Panc1 (cell line): Measurements from ENCODE around the gene HYAL3. TPM values are rescaled to one million over a fixed set of nuclear protein-coding genes. Genes with fewer than 3 reads are reported as not detected.

Source experiments
- ATAC-seq: fragments of 200-7000 bp; cut with Tn5 transposase; 2 replicates; pipeline ENCODE4 v1.9.1; 2020; ENCODE audit warnings: mild to moderate bottlenecking, moderate library complexity
- BruUV-seq: library from RNA; stranded (reverse); fragments of 400-500 nt; replicated peaks from 2 replicates; lab custom pipeline; 2021; lab: Mats Ljungman, UMichigan
- CTCF ChIA-PET: fragments of 300-600 bp; sonication (Branson Sonifier 250); formaldehyde crosslinking; loops from one replicate; lab custom pipeline; 2022; ENCODE audit warnings: antibody characterized with exemption; lab: Charles Lee
- POLR2A ChIA-PET: fragments of 300-600 bp; sonication (Branson Sonifier 250); formaldehyde crosslinking; loops from one replicate; lab custom pipeline; 2022; ENCODE audit warnings: antibody characterized with exemption; lab: Charles Lee
- DNase-seq: peaks from one replicate; pipeline ENCODE4 v3.0.0-alpha.2; 2010; ENCODE audit warnings: low read depth, low spot score
- H3K27ac ChIP-seq: 2 replicates; pipeline ENCODE4 v1.5.1; 2011; ENCODE audit warnings: mild to moderate bottlenecking, low read length, inconsistent platforms
- H3K27me3 ChIP-seq: fragments of 200-500 bp; sonication (Bioruptor generic); 2 replicates; pipeline ENCODE4 v1.6.0; 2014; ENCODE audit warnings: low read length, inconsistent platforms; ENCODE audit not compliant: control insufficient read depth, insufficient read depth
- H3K36me3 ChIP-seq: fragments of 200-500 bp; sonication (Bioruptor generic); 2 replicates; pipeline ENCODE4 v1.5.1; 2014; ENCODE audit warnings: inconsistent platforms, mild to moderate bottlenecking, low read length, moderate library complexity; ENCODE audit not compliant: control insufficient read depth, insufficient read depth
- H3K4me1 ChIP-seq: 2 replicates; pipeline ENCODE4 v1.5.1; 2011; ENCODE audit warnings: inconsistent platforms, mild to moderate bottlenecking, low read length, moderate library complexity; ENCODE audit not compliant: control insufficient read depth, insufficient read depth
- H3K4me3 ChIP-seq, 2 experiments: 2 replicates each; pipeline ENCODE4 v1.5.1; 2011 to 2012; ENCODE audit warnings: low read depth in 2 of 2, low read length in 2 of 2, mild to moderate bottlenecking in 2 of 2, inconsistent platforms in 1 of 2, moderate library complexity in 1 of 2
- H3K9me3 ChIP-seq: fragments of 200-500 bp; sonication (Bioruptor generic); 2 replicates; pipeline ENCODE4 v1.5.1; 2014; ENCODE audit warnings: low read depth, mild to moderate bottlenecking, inconsistent platforms, low read length, moderate library complexity; ENCODE audit not compliant: control insufficient read depth, insufficient read depth
- CTCF ChIP-seq: fragments of 450-650 bp; IDR thresholded peaks from 2 replicates; pipeline ENCODE4 v1.5.1; 2017; ENCODE audit warnings: mild to moderate bottlenecking
- POLR2AphosphoS5 ChIP-seq: IDR thresholded peaks from 2 replicates; pipeline ENCODE4 v1.6.1; 2012; ENCODE audit warnings: mild to moderate bottlenecking, low read depth, low read length, moderate library complexity
- REST ChIP-seq, 2 experiments: IDR thresholded peaks; 2 replicates each; pipeline ENCODE4 v1.6.1; 2011 to 2012; ENCODE audit warnings: low read depth in 2 of 2, control low read depth in 1 of 2, low read length in 1 of 2, mild to moderate bottlenecking in 1 of 2, moderate library complexity in 1 of 2; ENCODE audit not compliant: insufficient read depth in 1 of 2
- SIN3A ChIP-seq: IDR thresholded peaks from 2 replicates; pipeline ENCODE4 v1.6.1; 2012; ENCODE audit warnings: low read depth, mild to moderate bottlenecking, low read length, moderate library complexity, borderline replicate concordance; ENCODE audit not compliant: insufficient read depth
- TCF7L2 ChIP-seq: IDR thresholded peaks from 2 replicates; pipeline ENCODE4 v1.6.1; 2011; ENCODE audit warnings: mild to moderate bottlenecking, low read depth, low read length, inconsistent platforms
- in situ Hi-C: cut with HindIII; loops from 2 replicates; pipeline ENCODE4 v1.10.0; 2016; ENCODE audit warnings: low sequenced_read_pairs, low pct_unique_long_range_greater_than_20kb
- intact Hi-C: fragments of 100-400 bp; cut with micrococcal nuclease; formaldehyde crosslinking; loops from one replicate; pipeline ENCODE4 v1.10.0; 2022; ENCODE audit not compliant: unreplicated experiment
- total RNA-seq: library from RNA; stranded (reverse); gene quantifications from one replicate; pipeline ENCODE4 v1.2.1, GENCODE V29; 2021; ENCODE audit not compliant: unreplicated experiment

HYAL3 gene
- total RNA-seq, 1 experiment from 2014 or later: 3.9 TPM

GRCh38 chr3:50331364-50331907 is 32.2 kb upstream of the HYAL3 start:
- peaks cover 15% of the 10 kb centered on the region for H3K36me3 ChIP-seq
- no peak for DNase-seq
- no peaks in the 10 kb centered on the region for H3K9me3 ChIP-seq
- no peak for ATAC-seq
- in situ Hi-C loops: no loop called here
- BruUV-seq: no TSS peak
- H3K27ac ChIP-seq: no peak overlapping the region
- ChIA-PET CTCF (no interaction called here), POLR2A (no interaction called here)
- intact Hi-C loops: no loop called here
- H3K4me1 ChIP-seq: peaks cover 23% of the 10 kb centered on the region
- no peak overlapping the region for H3K4me3 ChIP-seq
- no peaks in the 10 kb centered on the region for H3K27me3 ChIP-seq
- TF ChIP-seq TCF7L2: no peak
- TF ChIP-seq CTCF: no peak
- no peak for TF ChIP-seq SIN3A
- TF ChIP-seq REST (IDR thresholded peaks at IDR 0.05; ENCODE audit: insufficient read depth in 1 of 2, low read depth in 2 of 2, low read length in 1 of 2): no peak
- no peak for TF ChIP-seq POLR2AphosphoS5

- ChIA-PET CTCF (no interaction called here), POLR2A (no interaction called here)
- intact Hi-C loops (no loop called here), in situ Hi-C loops (no loop called here)
- TF ChIP-seq REST (IDR thresholded peaks at IDR 0.05; ENCODE audit: insufficient read depth in 1 of 2, low read depth in 2 of 2, low read length in 1 of 2) (no peak), TCF7L2 (no peak), SIN3A (no peak), CTCF (no peak), POLR2AphosphoS5 (no peak)
- ATAC-seq (no peak), DNase-seq (no peak)
- Histone ChIP-seq H3K27ac (no peak overlapping the region), H3K4me3 (no peak overlapping the region), H3K9me3 (no peaks in the 10 kb centered on the region), H3K4me1 (peaks cover 23% of the 10 kb centered on the region), H3K27me3 (no peaks in the 10 kb centered on the region), H3K36me3 (peaks cover 11% of the 10 kb centered on the region)
- no TSS peak for BruUV-seq
Observed at GRCh38 chr3:50330330-50330729, 31.1 kb upstream of the HYAL3 start.
